GM21381 (cell line): ENCODE results near the gene GEN1.
"Not testable (repeated sequence)": the region's sequence is repeated elsewhere in the genome, so short reads cannot be mapped to it uniquely, and the experiment has no call there.

Experiments used
- ATAC-seq: cut with Tn5 transposase; IDR thresholded peaks from one replicate; pipeline ENCODE4 v1.9.1; 2021; ENCODE audit warnings: mild to moderate bottlenecking, moderate library complexity; ENCODE audit not compliant: unreplicated experiment

Gene GEN1

GRCh38 chr2:17821535-17822444 lies 67.9 kb downstream of the GEN1 start:
- ATAC-seq: peak; percentile 55

- peak; percentile 47 for ATAC-seq
These were observed 68.6 kb downstream of the GEN1 start for GRCh38 chr2:17822445-17823117.

GRCh38 chr2:17823646-17824045 lies 69.7 kb downstream of the GEN1 start:
- not testable (repeated sequence) for ATAC-seq

- ATAC-seq: no peak
These were observed 73.4 kb downstream of the GEN1 start for GRCh38 chr2:17827316-17827715.

- ATAC-seq: no peak
These were observed 73.8 kb downstream of the GEN1 start for GRCh38 chr2:17827785-17828184.

GRCh38 chr2:17830053-17831034 lies 76.4 kb downstream of the GEN1 start:
- ATAC-seq: peak; percentile 84

- ATAC-seq: no peak
These were observed 81.6 kb downstream of the GEN1 start for GRCh38 chr2:17835516-17835915.
